ENCODE data around the gene DNMT1. TPM values are rescaled to one million over a fixed set of nuclear protein-coding genes. Genes with fewer than 3 reads are reported as not detected.
"Not testable (repeated sequence)": the region's sequence is repeated elsewhere in the genome, so short reads cannot be mapped to it uniquely, and the experiment has no call there.

The DNMT1 gene
- total RNA-seq (100 to 1,000 TPM; 199 to 245 (median 235) TPM), total RNA-seq (113 to 408 (median 187) reads per million in 29 experiments)
- 125 TPM for total RNA-seq (2013)

GRCh38 chr19:10194500-10195198 is at the start of gene DNMT1:
DNMT1 (minus strand) TSS chr19:10194953; CDS start chr19:10194899, 54 bp downstream.
- Histone ChIP-seq H3K9me3 (no peaks in the 10 kb centered on the region), H3K4me1 (ENCODE audit: control insufficient read depth in 1 of 2, extremely low read depth in 1 of 2, insufficient read depth in 2 of 2, low read length in 2 of 2) (peaks cover 13 to 49% of the 10 kb centered on the region in 2 experiments), H3K4me3 (ENCODE audit: control insufficient read depth in 1 of 2, extremely low read depth in 1 of 2, low read length in 1 of 2) (peak within 1 kb of the TSS; percentile 80 to 87), H3K36me3 (ENCODE audit: control insufficient read depth in 2 of 2, extremely low read depth in 1 of 2, insufficient read depth in 1 of 2, low read length in 1 of 2) (peaks cover 0 to 10% of the 10 kb centered on the region in 2 donors), H3K27ac (ENCODE audit: low read length) (peak within 1 kb of the TSS; percentile 64), H3K27me3 (replicated peaks in 1 of 2; ENCODE audit: control insufficient read depth in 2 of 2, extremely low read depth in 1 of 2, insufficient read depth in 2 of 2, low read length in 1 of 2) (no peaks in the 10 kb centered on the region)
- ATAC-seq (replicated peaks in 1 of 4), result peak; percentile 93 to 97 (median 95)
- DNase-seq, result peak; percentile 82 to 96 (median 90)
- under 1% methylated on average over 55 of the region's 71 CpGs for WGBS (ENCODE audit: insufficient coverage)
- peaks cover 38 to 49% (median 46%) of the 10 kb centered on the region in 3 donors for H3K4me1 Mint-ChIP-seq
- H3K36me3 Mint-ChIP-seq, result peaks cover 5% of the 10 kb centered on the region
- H3K27me3 Mint-ChIP-seq, result no peaks in the 10 kb centered on the region
- H3K4me3 Mint-ChIP-seq, result peak within 1 kb of the TSS; percentile 90 to 94 (median 92)
- H3K27ac Mint-ChIP-seq, result peak within 1 kb of the TSS; percentile 87 to 92
- POLR2A ChIA-PET, result interaction anchor here in 1 of 2 donors (0.5 kb wide), 1 partner anchor 52 kb away, joined by 3 read pairs; no protein-coding TSS in a partner anchor
- CTCF ChIA-PET, result interaction anchor here in 1 of 2 donors (0.6 to 1.3 kb wide), 3 partner anchors 56 to 195 kb away, joined by 3 read pairs; partner anchors contain the start of gene MRPL4
- no peaks in the 10 kb centered on the region for H3K9me3 Mint-ChIP-seq

- H3K27ac ChIP-seq (ENCODE audit: low read length), result no peak overlapping the region
- Mint-ChIP-seq H3K4me1 (peaks cover 0 to 2% (median 0%) of the 10 kb centered on the region in 3 donors), H3K27ac (no peak overlapping the region), H3K27me3 (no peaks in the 10 kb centered on the region), H3K4me3 (no peak overlapping the region), H3K9me3 (no peaks in the 10 kb centered on the region), H3K36me3 (no peaks in the 10 kb centered on the region)
- DNase-seq (no peak), ATAC-seq (replicated peaks in 1 of 4) (no peak)
- H3K27me3 ChIP-seq (replicated peaks in 1 of 2; ENCODE audit: control insufficient read depth in 2 of 2, extremely low read depth in 1 of 2, insufficient read depth in 2 of 2, low read length in 1 of 2), result no peaks in the 10 kb centered on the region
- no peaks in the 10 kb centered on the region for H3K4me1 ChIP-seq (ENCODE audit: control insufficient read depth in 1 of 2, extremely low read depth in 1 of 2, insufficient read depth in 2 of 2, low read length in 2 of 2)
- no peaks in the 10 kb centered on the region for H3K36me3 ChIP-seq (ENCODE audit: control insufficient read depth in 2 of 2, extremely low read depth in 1 of 2, insufficient read depth in 1 of 2, low read length in 1 of 2)
- WGBS (ENCODE audit: insufficient coverage), result 97% methylated on average over 7 of the region's 7 CpGs
- POLR2A ChIA-PET, result no interaction called here
- CTCF ChIA-PET, result interaction anchor here in 1 of 2 donors (0.7 kb wide), 1 partner anchor 121 kb away, joined by 12 read pairs; no protein-coding TSS in a partner anchor
- H3K9me3 ChIP-seq, result no peaks in the 10 kb centered on the region
- H3K4me3 ChIP-seq (ENCODE audit: control insufficient read depth in 1 of 2, extremely low read depth in 1 of 2, low read length in 1 of 2), result no peak overlapping the region
These were observed 48.9 kb upstream of the DNMT1 start for GRCh38 chr19:10243606-10244005.

- H3K4me3 Mint-ChIP-seq; H3K27ac Mint-ChIP-seq; H3K27me3 Mint-ChIP-seq; H3K36me3 ChIP-seq (ENCODE audit: control insufficient read depth in 2 of 2, extremely low read depth in 1 of 2, insufficient read depth in 1 of 2, low read length in 1 of 2); H3K4me1 Mint-ChIP-seq; H3K27ac ChIP-seq (ENCODE audit: low read length); H3K4me3 ChIP-seq (ENCODE audit: control insufficient read depth in 1 of 2, extremely low read depth in 1 of 2, low read length in 1 of 2); H3K9me3 Mint-ChIP-seq; DNase-seq; H3K9me3 ChIP-seq; H3K36me3 Mint-ChIP-seq; H3K27me3 ChIP-seq (replicated peaks in 1 of 2; ENCODE audit: control insufficient read depth in 2 of 2, extremely low read depth in 1 of 2, insufficient read depth in 2 of 2, low read length in 1 of 2); ATAC-seq (replicated peaks in 1 of 4); H3K4me1 ChIP-seq (ENCODE audit: control insufficient read depth in 1 of 2, extremely low read depth in 1 of 2, insufficient read depth in 2 of 2, low read length in 2 of 2): not testable (repeated sequence)
- WGBS (ENCODE audit: insufficient coverage), result 95% methylated on average over 3 of the region's 11 CpGs
- CTCF ChIA-PET, result interaction anchor here in 1 of 2 donors (0.6 kb wide), 1 partner anchor 695 kb away, joined by 4 read pairs; no protein-coding TSS in a partner anchor
- POLR2A ChIA-PET, result interaction anchor here in 1 of 2 donors (0.6 kb wide), 1 partner anchor 34 kb away, joined by 3 read pairs; no protein-coding TSS in a partner anchor
These were observed 47.2 kb upstream of the DNMT1 start for GRCh38 chr19:10241826-10242449.

GRCh38 chr19:10238172-10238783 is 43.5 kb upstream of the DNMT1 start:
- peaks cover 9 to 30% of the 10 kb centered on the region in 2 experiments for H3K4me1 ChIP-seq (ENCODE audit: control insufficient read depth in 1 of 2, extremely low read depth in 1 of 2, insufficient read depth in 2 of 2, low read length in 2 of 2)
- WGBS (ENCODE audit: insufficient coverage), result 80% methylated on average over 3 of the region's 12 CpGs
- POLR2A ChIA-PET, result no interaction called here

GRCh38 chr19:10237702-10238101 is 42.9 kb upstream of the DNMT1 start:
- H3K27me3 ChIP-seq (replicated peaks in 1 of 2; ENCODE audit: control insufficient read depth in 2 of 2, extremely low read depth in 1 of 2, insufficient read depth in 2 of 2, low read length in 1 of 2), result no peaks in the 10 kb centered on the region
- H3K4me3 Mint-ChIP-seq, result no peak overlapping the region
- peak overlapping the region in 1 of 2 donors; percentile 11 for H3K27ac Mint-ChIP-seq
- no peak overlapping the region for H3K4me3 ChIP-seq (ENCODE audit: control insufficient read depth in 1 of 2, extremely low read depth in 1 of 2, low read length in 1 of 2)
- DNase-seq, result no peak
- ATAC-seq (replicated peaks in 1 of 4), result no peak
- no peaks in the 10 kb centered on the region for H3K27me3 Mint-ChIP-seq
- no peaks in the 10 kb centered on the region for H3K9me3 ChIP-seq
- ChIA-PET CTCF (interaction anchor here in 1 of 2 donors (0.7 kb wide), 1 partner anchor 12 kb away, joined by 7 read pairs; no protein-coding TSS in a partner anchor), POLR2A (interaction anchor here (0.7 kb wide), 2 partner anchors 21 to 1658 kb away, joined by 3 to 13 read pairs; no protein-coding TSS in a partner anchor)
- H3K36me3 Mint-ChIP-seq, result no peaks in the 10 kb centered on the region
- H3K9me3 Mint-ChIP-seq, result no peaks in the 10 kb centered on the region
- H3K4me1 Mint-ChIP-seq, result peaks cover 13 to 30% (median 18%) of the 10 kb centered on the region in 3 donors
- peaks cover 9 to 30% of the 10 kb centered on the region in 2 experiments for H3K4me1 ChIP-seq (ENCODE audit: control insufficient read depth in 1 of 2, extremely low read depth in 1 of 2, insufficient read depth in 2 of 2, low read length in 2 of 2)
- no peaks in the 10 kb centered on the region for H3K36me3 ChIP-seq (ENCODE audit: control insufficient read depth in 2 of 2, extremely low read depth in 1 of 2, insufficient read depth in 1 of 2, low read length in 1 of 2)
- no peak overlapping the region for H3K27ac ChIP-seq (ENCODE audit: low read length)
- WGBS (ENCODE audit: insufficient coverage), result 100% methylated on average over 2 of the region's 6 CpGs

More at GRCh38 chr19:10238172-10238783, 43.5 kb upstream of the DNMT1 start:
- no peaks in the 10 kb centered on the region for H3K36me3 ChIP-seq (ENCODE audit: control insufficient read depth in 2 of 2, extremely low read depth in 1 of 2, insufficient read depth in 1 of 2, low read length in 1 of 2)
- no peaks in the 10 kb centered on the region for H3K36me3 Mint-ChIP-seq
- H3K4me1 Mint-ChIP-seq, result peaks cover 13 to 30% (median 18%) of the 10 kb centered on the region in 3 donors
- H3K27ac ChIP-seq (ENCODE audit: low read length), result no peak overlapping the region
- CTCF ChIA-PET, result interaction anchor here (0.5 to 0.7 kb wide), 3 partner anchors 10 to 800 kb away, joined by 3 to 5 read pairs (median 3); no protein-coding TSS in a partner anchor
- H3K4me3 ChIP-seq (ENCODE audit: control insufficient read depth in 1 of 2, extremely low read depth in 1 of 2, low read length in 1 of 2), result no peak overlapping the region
- peak overlapping the region; percentile 11 to 39 for H3K27ac Mint-ChIP-seq
- no peaks in the 10 kb centered on the region for H3K27me3 ChIP-seq (replicated peaks in 1 of 2; ENCODE audit: control insufficient read depth in 2 of 2, extremely low read depth in 1 of 2, insufficient read depth in 2 of 2, low read length in 1 of 2)
- ATAC-seq (replicated peaks in 1 of 4) (no peak), DNase-seq (no peak)
- H3K4me3 Mint-ChIP-seq, result no peak overlapping the region
- no peaks in the 10 kb centered on the region for H3K9me3 Mint-ChIP-seq
- no peaks in the 10 kb centered on the region for H3K9me3 ChIP-seq
- H3K27me3 Mint-ChIP-seq, result no peaks in the 10 kb centered on the region

- H3K27me3 Mint-ChIP-seq; H3K36me3 Mint-ChIP-seq; H3K4me3 ChIP-seq (ENCODE audit: control insufficient read depth in 1 of 2, extremely low read depth in 1 of 2, low read length in 1 of 2); DNase-seq; H3K9me3 ChIP-seq; H3K27me3 ChIP-seq (replicated peaks in 1 of 2; ENCODE audit: control insufficient read depth in 2 of 2, extremely low read depth in 1 of 2, insufficient read depth in 2 of 2, low read length in 1 of 2); ATAC-seq (replicated peaks in 1 of 4); POLR2A ChIA-PET; H3K36me3 ChIP-seq (ENCODE audit: control insufficient read depth in 2 of 2, extremely low read depth in 1 of 2, insufficient read depth in 1 of 2, low read length in 1 of 2); H3K9me3 Mint-ChIP-seq: not testable (repeated sequence)
- CTCF ChIA-PET, result interaction anchor here in 1 of 2 donors (1.1 to 1.5 kb wide), 2 partner anchors 14 to 93 kb away, joined by 4 to 11 read pairs; no protein-coding TSS in a partner anchor
- WGBS (ENCODE audit: insufficient coverage), result no CpG with 5 or more reads among the region's 7 CpGs
- peak overlapping the region in 1 of 3 donors; percentile 88 for H3K4me3 Mint-ChIP-seq
- H3K27ac ChIP-seq (ENCODE audit: low read length), result peak overlapping the region; percentile 93
- peaks cover 20 to 32% (median 21%) of the 10 kb centered on the region in 3 donors for H3K4me1 Mint-ChIP-seq
- H3K27ac Mint-ChIP-seq, result peak overlapping the region; percentile 95 to 97
- H3K4me1 ChIP-seq (ENCODE audit: control insufficient read depth in 1 of 2, extremely low read depth in 1 of 2, insufficient read depth in 2 of 2, low read length in 2 of 2), result peaks cover 9 to 42% of the 10 kb centered on the region in 2 experiments
These were observed 40.7 kb upstream of the DNMT1 start for GRCh38 chr19:10235409-10235808.
